ENCODE data around the gene GPC5.

- TF ChIP-seq NFRKB (IDR thresholded peaks at IDR 0.05) (no peak), BHLHE40 (IDR thresholded peaks at IDR 0.05; ENCODE audit: borderline replicate concordance) (no peak), FOXK2 (IDR thresholded peaks at IDR 0.05) (no peak)
Measured at GRCh38 chr13:92320323-92320722, 921.9 kb downstream of the GPC5 start.

Measured in HEK293T (cell line).